Measurements from ENCODE around the gene GTSE1. TPM values are rescaled to one million over a fixed set of nuclear protein-coding genes. Genes with fewer than 3 reads are reported as not detected.

Gene GTSE1
- total and polyA plus RNA-seq, 2 of the 13 experiments (the other 11 are each of a cell fraction or from before 2014, with no cell fraction given): 10.7 to 13.5 TPM

GRCh38 chr22:46250035-46250782 lies 46.5 kb upstream of the GTSE1 start, which contains the start of gene CDPF1 (continued):
- TF ChIP-seq LBX2 (CRISPR knock-in tag; IDR thresholded peaks at IDR 0.05; ENCODE audit: borderline replicate concordance) (peak; percentile 53; the same call in 1 of the 2 replicates), IRF2 (CRISPR knock-in tag; IDR thresholded peaks at IDR 0.05) (peak; percentile 44; the same call in 1 of the 2 replicates), JUN (CRISPR knock-in tag; IDR thresholded peaks at IDR 0.05) (no peak), ZNF550 (CRISPR knock-in tag; IDR thresholded peaks at IDR 0.05; ENCODE audit: borderline replicate concordance) (no peak), ZNF83 (CRISPR knock-in tag; IDR thresholded peaks at IDR 0.05; ENCODE audit: borderline replicate concordance) (no peak), TBL1XR1 (IDR thresholded peaks at IDR 0.05; ENCODE audit: borderline replicate concordance, low read length, partially characterized antibody) (no peak), FOXP4 (CRISPR knock-in tag; IDR thresholded peaks at IDR 0.05) (no peak), ZNF496 (CRISPR knock-in tag; IDR thresholded peaks at IDR 0.05; ENCODE audit: insufficient replicate concordance) (no peak), ZFP90 (CRISPR knock-in tag; IDR thresholded peaks at IDR 0.05; ENCODE audit: borderline replicate concordance) (peak; percentile 23; the same call in 1 of the 2 replicates), TRIM22 (IDR thresholded peaks at IDR 0.05) (no peak), ZNF784 (CRISPR knock-in tag; IDR thresholded peaks at IDR 0.05; ENCODE audit: borderline replicate concordance) (peak; percentile 78), NONO (IDR thresholded peaks at IDR 0.05) (no peak), NONO (CRISPR knock-in tag; conservative IDR thresholded peaks at IDR 0.05) (peak; percentile 59; the same call in 1 of the 2 replicates), ZIK1 (CRISPR knock-in tag; IDR thresholded peaks at IDR 0.05; ENCODE audit: borderline replicate concordance, low read depth) (peak; percentile 90), HBP1 (CRISPR knock-in tag; IDR thresholded peaks at IDR 0.05; ENCODE audit: low read depth) (no peak), ARID4A (CRISPR knock-in tag; IDR thresholded peaks at IDR 0.05; ENCODE audit: borderline replicate concordance) (peak; percentile 90)

All from HepG2 (cell line).